ENCODE results near the gene RBPJ.

The RBPJ gene

GRCh38 chr4:26484032-26484515 is 163.3 kb downstream of the RBPJ start:
- H3K4me3 ChIP-seq (ENCODE audit: low read depth, low read length) = no peak overlapping the region
- no peak for TF ChIP-seq CTCF (conservative IDR thresholded peaks at IDR 0.05; ENCODE audit: low read depth, low read length)
- no peak for DNase-seq (ENCODE audit: low read depth)

- DNase-seq (ENCODE audit: low read depth) = no peak
- no peak overlapping the region for H3K4me3 ChIP-seq (ENCODE audit: low read depth, low read length)
- no peak for TF ChIP-seq CTCF (conservative IDR thresholded peaks at IDR 0.05; ENCODE audit: low read depth, low read length)
These were observed 163.7 kb downstream of the RBPJ start for GRCh38 chr4:26484516-26484915.
